Activated CD4-positive, alpha-beta T cell treated with anti-CD3 and anti-CD28 coated beads for 4 hours (primary cell): Measurements from ENCODE around the gene A4GALT.

ENCODE experiments used
- DNase-seq, 2 donors: peaks; one replicate each; pipeline ENCODE4 v3.0.0-alpha.2; 2020

Gene A4GALT

GRCh38 chr22:42646569-42647525, 73.8 kb downstream of the A4GALT start:
- DNase-seq = no peak

- no peak for DNase-seq
Measured at GRCh38 chr22:42645938-42646568, 74.6 kb downstream of the A4GALT start.

GRCh38 chr22:42645341-42645937, 75.2 kb downstream of the A4GALT start:
- DNase-seq = no peak

GRCh38 chr22:42644422-42645340, 76.0 kb downstream of the A4GALT start:
- no peak for DNase-seq

GRCh38 chr22:42643634-42644421, 76.8 kb downstream of the A4GALT start:
- DNase-seq = no peak

GRCh38 chr22:42642806-42643633, 77.7 kb downstream of the A4GALT start:
- DNase-seq = no peak
